Fibroblast of the aortic adventitia (primary cell): ENCODE data around the gene UNC50. TPM values are rescaled to one million over a fixed set of nuclear protein-coding genes. Genes with fewer than 3 reads are reported as not detected.

Source experiments
- DNase-seq: peaks from one replicate; pipeline ENCODE4 v3.0.0-alpha.2; 2010; ENCODE audit warnings: low read depth
- H3K4me3 ChIP-seq: 2 replicates; pipeline ENCODE4 v1.5.1; 2011; ENCODE audit warnings: low read depth, mild to moderate bottlenecking, control low read depth, low read length, moderate library complexity
- total RNA-seq: library from RNA; depleted of rRNA; stranded (reverse); fragments of >200 nt; gene quantifications from 2 replicates; pipeline ENCODE4 v1.2.3, GENCODE V29; 2012; ENCODE audit warnings: low replicate concordance
- TF ChIP-seq, protein P1 (sequence below): IDR thresholded peaks from 2 replicates; pipeline ENCODE4 v1.5.1; 2011; ENCODE audit warnings: mild to moderate bottlenecking, low read length, control low read depth, inconsistent platforms; ENCODE audit not compliant: insufficient read depth

UNC50 gene
- total RNA-seq, 1 donor = 42.8 TPM

DNA sequence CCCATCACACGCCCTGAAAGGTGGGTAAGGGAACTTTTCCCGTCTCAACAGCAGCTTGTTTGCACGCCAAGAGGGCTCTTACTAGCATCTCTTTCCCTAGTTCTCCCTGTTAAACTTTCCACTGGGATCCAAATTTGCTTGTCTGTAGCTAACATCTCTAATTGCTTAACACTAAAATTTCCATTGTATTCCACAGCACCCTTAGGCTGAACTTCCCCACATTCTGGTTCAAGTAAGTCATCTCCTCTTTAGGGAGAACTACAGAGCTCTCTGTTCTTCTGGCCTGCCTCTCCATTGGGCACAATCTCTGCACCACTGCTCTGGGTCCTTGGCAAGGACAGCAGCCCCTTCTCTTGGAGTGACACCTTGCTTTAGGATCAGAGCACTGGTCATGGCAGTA, 24.0 kb downstream of the UNC50 start:
- no peak for DNase-seq
- TF ChIP-seq, protein P1, sequence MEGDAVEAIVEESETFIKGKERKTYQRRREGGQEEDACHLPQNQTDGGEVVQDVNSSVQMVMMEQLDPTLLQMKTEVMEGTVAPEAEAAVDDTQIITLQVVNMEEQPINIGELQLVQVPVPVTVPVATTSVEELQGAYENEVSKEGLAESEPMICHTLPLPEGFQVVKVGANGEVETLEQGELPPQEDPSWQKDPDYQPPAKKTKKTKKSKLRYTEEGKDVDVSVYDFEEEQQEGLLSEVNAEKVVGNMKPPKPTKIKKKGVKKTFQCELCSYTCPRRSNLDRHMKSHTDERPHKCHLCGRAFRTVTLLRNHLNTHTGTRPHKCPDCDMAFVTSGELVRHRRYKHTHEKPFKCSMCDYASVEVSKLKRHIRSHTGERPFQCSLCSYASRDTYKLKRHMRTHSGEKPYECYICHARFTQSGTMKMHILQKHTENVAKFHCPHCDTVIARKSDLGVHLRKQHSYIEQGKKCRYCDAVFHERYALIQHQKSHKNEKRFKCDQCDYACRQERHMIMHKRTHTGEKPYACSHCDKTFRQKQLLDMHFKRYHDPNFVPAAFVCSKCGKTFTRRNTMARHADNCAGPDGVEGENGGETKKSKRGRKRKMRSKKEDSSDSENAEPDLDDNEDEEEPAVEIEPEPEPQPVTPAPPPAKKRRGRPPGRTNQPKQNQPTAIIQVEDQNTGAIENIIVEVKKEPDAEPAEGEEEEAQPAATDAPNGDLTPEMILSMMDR = no peak
- no peak overlapping the region for H3K4me3 ChIP-seq

DNA sequence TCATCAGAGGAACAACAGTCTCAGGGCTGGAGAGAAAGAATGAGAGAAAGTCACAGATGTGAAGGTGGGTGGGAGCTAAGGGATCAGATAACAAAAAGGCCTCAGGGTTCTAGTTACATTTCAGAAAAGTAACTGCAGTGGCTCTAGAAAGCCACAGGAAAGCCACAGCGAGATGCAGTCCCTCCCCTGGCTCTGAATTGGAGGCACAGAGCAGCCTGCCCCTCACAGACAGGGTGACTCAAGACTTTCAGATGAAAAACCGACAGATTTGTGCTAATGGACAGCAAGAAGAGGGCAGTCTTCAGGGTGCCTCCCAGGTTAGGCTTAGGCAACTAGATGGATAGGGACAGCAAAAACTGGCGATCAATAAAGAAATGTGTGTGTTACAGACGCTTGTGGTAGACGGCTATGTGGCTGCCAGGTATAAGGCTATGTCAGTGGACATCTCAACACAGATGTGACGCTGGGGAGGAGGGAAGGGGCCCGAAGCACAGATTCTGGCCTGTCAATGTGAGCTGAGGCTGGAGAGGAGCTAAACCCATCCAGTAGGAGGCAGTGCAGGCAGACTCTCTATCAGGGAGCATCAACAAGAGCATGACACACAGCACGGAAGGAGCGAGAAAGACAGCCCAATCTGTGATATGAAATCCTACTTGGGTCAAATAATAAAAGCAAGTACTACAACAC, 26.2 kb downstream of the UNC50 start:
- TF ChIP-seq, protein P1 = no peak
- no peak for DNase-seq
- no peak overlapping the region for H3K4me3 ChIP-seq

GRCh38 chr2:98637401-98638147, 29.2 kb downstream of the UNC50 start:
- no peak overlapping the region for H3K4me3 ChIP-seq
- DNase-seq = no peak
- TF ChIP-seq, protein P1 = no peak

DNA sequence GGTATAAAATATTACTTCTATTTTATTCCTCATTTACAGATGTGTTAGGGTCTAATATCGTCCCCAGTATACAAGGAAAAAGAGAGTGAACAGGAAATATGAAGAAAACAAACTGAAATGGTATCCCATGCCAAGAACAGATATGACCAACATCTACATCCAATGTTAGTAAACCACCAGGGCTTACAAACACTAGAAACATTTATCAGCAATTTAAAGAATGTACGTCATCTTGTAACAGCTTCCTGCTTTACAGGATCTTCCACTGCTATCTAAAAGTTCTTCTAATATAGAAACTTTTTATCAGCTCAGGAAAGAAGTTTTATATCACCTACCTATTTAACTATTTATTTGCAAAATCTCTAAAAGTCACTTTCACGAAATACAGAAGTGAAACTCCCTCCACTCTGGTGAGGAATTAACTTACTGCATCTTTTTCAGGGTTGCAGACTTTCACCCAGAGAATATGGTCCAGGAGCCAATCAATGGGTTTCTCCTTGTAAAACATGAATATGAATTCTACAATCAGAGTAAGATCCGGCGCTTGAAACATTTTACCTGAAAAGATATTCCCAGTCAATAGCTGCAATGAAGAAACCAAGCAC, 35.2 kb downstream of the UNC50 start:
- H3K4me3 ChIP-seq = no peak overlapping the region
- no peak for DNase-seq
- TF ChIP-seq, protein P1 = no peak

GRCh38 chr2:98647636-98648035, 39.2 kb downstream of the UNC50 start:
- H3K4me3 ChIP-seq = no peak overlapping the region
- DNase-seq = peak; percentile 21
- TF ChIP-seq, protein P1 = no peak

DNA sequence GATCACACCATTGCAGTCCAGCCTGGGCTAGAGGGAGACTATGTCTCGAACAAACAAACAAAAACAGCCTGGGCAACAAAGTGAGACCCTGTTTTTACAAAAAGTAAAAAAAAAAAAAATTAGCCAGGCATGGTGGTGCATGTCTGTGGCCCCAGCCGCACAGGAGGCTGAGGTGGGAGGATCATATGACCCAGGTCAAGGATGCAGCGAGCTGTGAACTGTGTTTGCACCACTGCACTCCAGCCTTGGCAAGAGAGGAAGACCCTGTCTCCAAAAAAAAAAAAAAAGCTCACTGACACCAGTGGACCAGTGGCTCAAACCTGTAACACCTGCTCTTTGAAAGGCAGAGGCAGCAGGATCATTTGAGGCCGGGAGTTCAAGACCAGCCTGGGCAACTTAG, 40.1 kb downstream of the UNC50 start:
- DNase-seq = no peak
- TF ChIP-seq, protein P1 = no peak
- no peak overlapping the region for H3K4me3 ChIP-seq
